ENCODE data around the gene STARD10.
A peak's percentile ranks its signal among the peaks of the same experiment; 100 is the strongest.
"Not testable (repeated sequence)": the region's sequence is repeated elsewhere in the genome, so short reads cannot be mapped to it uniquely, and the experiment has no call there.

Gene STARD10, protein sequence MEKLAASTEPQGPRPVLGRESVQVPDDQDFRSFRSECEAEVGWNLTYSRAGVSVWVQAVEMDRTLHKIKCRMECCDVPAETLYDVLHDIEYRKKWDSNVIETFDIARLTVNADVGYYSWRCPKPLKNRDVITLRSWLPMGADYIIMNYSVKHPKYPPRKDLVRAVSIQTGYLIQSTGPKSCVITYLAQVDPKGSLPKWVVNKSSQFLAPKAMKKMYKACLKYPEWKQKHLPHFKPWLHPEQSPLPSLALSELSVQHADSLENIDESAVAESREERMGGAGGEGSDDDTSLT

DNA sequence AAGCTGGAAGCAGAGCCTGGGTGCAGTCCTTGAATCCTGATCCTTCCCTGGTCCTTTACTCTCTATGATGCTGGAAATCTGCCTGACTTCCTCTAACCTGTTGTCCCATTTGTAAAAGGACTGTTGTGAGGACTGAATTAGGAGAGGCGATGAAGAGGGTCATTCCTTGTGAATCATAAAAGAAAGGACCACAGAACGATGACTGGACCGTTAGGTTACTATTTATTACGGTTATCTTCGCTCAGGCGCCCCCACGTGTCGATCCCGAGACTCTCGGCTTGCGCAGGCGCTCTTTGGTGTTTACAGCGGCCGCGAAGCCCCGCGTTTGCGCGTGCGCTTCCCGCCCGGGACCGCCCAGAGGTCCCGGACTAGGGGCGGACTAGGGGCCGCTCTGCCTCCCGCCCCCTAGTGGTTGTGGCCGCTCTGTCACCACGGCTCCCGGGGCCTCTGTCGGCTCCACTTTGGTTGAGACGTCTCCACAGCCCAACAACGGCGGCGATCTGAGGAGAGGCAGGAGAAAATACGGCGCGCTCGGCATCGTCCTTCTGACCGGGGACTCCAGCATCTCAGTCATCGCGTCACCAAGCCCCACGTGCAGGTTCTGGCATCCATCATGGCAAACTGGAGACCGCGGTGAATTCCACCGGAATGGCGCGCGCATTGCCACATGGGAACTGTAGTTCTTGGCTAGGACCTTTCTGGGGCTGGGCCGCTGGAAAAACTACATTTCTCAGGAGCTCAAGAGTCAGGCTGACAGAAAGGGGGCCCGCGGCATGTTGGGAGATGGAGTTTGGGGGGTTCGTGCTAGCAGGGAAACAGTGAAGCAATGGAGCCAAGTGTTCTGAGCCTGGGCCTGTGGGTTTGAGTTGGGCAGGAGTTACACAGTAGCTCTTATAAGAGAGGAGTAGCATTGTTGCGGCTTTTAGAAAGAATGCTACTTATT lies at the start of gene STARD10:
Gene STARD10 (minus strand): TSS at position 623 of the 943 bp plus-strand sequence. CDS start 12,866 bp downstream, outside the sequence.
- DNase-seq (ENCODE audit: low read depth): peak; percentile 91

DNA sequence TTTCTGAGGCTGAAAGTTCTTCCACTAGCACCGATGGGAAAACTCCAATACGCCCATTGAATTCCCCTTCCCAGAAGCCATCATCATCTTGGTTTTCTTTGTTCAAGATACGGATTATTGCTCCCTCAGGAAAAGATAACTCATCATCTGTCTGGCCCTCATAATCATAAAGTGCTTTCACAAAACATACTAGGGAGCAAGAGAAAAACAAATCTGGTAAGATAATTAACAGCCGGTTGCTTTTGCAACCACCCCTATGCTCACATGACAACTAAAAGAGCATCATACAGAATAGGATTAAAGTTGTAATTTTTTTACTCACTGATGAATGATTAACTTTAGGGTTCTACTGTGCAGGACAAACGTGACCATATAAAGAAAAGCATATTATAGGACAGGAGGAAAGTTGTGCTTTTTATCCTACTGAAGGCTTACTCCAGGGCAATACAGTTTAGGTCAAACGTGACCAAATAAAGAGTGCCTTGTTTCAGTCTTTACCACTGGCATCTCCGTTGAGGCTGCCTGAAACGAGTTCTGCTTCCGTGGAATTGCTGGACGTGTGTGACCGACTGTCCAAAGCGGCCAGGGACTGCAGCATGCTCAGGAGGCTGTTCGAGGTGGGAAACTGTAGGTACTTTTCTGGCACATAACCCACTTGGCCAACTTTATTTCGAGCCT lies 48.9 kb upstream of the STARD10 start:
- no peak for DNase-seq (ENCODE audit: low read depth)

DNA sequence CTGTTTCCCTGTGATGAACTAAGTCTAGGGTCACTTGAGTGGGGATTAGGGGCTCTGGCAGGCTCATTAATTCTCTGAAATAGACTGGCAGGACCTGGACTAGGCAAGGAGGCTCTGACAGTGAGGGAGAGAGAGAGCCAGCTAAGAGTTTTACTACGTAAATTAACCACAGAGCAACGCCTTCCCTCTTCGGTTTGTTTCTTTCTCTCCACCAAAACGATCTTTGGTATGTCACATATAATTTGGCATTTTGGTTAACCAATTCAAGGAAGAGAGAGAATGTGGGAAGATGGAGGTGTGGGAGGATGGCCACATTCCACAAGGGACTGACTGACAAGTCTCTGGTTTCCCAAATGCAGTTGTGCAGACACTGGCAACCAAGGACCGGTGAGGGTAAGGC lies 48.3 kb upstream of the STARD10 start:
- no peak for DNase-seq (ENCODE audit: low read depth)

DNA sequence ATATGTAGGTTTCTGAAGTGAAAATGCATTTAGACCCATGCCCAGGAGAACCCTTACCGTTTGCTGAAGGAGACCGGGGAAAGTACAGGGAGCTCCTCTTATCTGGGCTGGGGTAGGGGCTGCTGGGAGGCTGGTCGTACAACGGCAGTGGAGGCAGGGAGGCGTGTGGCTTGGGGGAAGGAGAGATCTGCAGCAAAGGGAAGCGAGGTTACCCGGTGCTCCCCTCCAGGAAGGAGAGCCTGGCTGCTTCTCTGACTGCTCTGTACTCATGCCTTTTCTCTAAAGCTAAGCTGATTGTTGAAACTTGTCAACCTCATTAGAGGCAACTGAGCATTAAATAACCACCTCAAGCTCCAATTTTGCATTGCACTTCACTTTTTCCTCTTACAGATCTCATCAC lies 47.5 kb upstream of the STARD10 start:
- DNase-seq (ENCODE audit: low read depth): no peak

DNA sequence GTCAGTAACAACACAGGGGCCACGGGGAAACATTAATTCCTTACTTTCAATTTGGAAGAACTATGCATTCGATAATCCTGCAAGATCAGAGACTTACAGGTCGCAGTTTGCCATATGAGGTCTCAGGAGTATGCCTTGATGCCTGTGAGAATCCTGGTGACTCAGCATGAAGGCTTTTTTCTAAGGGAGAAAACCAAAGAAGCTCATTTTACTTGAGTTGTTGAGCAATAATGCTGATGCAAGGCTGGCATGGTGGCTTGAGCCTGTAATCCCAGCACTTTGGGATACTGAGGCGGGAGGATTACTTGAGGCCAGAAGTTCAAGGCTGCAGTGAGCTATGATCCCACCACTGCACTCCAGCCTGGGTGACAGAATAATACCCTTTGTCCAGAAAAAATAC lies 46.9 kb upstream of the STARD10 start:
- no peak for DNase-seq (ENCODE audit: low read depth)

DNA sequence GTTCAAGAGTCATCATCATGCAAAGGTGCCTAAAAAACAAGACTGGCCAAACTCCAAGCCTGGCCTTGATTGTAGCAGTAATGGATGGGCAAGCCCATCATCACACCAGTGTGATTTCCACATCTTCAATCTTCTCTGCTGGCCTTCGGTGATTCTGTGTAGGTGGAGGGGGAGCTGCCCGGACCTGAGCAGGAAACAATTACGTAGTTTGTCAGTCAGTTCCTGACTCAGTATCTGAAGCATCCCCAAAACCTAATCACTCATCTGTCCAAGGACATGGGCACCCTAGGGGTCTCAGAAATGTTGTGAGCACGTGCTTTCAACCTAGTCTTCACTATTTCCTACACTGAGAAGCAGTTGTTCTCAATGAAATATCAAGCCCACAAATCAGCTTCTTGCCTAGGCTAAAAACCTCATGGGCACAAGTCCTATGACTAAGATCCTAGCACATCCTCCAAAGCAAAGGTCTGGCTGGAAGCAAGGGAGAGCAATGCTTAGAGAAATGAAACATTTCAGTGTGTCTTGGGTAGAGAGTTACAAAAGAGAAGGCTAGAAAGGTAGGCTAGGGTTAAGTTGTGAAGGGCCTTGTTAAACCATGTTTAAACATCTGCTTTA lies 45.0 kb upstream of the STARD10 start:
- DNase-seq (ENCODE audit: low read depth): no peak

DNA sequence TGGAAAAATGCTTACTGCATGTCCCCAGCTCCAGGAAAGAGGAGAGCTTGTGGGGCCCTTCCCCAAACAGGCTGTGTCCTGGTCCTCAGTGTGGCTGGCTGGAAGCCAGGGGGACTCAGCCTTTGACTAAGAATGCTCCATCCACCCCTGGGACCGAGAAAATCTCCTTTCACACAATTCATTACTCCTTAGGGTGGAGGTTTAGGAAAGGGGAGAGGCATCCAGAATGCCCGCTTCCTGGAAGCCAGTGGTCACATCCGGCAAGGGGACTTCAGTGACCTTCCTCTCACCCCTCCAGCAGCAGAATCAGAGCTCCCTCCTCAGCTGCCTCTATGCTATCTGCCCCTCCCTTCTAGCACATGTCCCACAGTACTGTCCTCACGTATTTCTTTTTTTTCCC lies 42.3 kb upstream of the STARD10 start:
- no peak for DNase-seq (ENCODE audit: low read depth)

DNA sequence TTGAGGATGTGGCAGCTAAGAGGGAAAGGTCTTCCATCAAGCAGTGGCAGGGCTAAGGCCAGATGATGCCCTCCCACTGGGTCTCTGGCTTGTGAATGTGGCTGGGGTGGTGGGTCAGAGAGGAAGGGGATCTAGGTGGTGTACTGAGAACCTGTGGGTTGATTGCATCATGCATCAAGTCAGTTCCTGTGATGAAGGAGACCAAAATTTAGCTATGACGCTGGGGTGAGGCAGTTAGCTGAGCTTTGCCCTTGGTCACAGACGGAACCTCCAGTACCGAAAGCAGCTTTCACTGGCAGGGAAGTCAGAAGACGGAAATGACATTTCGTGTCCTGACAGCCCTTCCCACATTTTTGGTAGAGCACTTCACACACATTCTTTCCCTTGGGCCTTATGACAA lies 41.1 kb upstream of the STARD10 start:
- no peak for DNase-seq (ENCODE audit: low read depth)

DNA sequence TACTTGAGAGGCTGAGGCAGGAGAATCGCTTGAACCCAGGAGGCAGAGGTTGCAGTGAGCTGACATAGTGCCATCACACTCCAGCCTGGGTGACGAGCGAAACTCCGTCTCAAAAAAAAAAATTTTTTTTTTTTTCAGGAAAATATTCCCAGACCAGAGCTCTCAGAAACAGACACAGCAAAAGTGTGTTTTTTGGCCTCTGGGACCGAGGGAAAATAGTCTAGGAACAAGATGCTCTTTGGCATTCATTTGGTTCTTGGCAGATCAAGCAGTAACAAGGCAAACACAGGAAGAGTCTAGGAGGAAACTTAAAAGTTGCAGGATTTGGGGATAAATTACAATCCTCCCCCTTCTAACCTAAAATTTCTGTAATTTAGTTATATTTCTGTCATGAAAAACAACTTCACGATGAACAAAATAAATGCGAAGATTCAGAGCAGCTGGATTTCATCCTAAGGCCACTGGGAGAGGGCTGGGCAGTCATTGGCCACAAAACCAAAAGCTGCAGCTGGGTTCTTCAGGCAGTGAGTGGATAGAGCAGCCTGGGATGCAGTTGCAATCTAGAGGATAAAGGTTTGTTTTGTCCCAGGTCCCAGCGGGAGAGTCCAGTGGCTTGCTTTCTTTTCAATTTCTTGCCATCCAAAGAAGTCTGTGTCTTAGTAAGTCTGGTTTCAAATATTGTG lies 40.1 kb upstream of the STARD10 start:
- no peak for DNase-seq (ENCODE audit: low read depth)

DNA sequence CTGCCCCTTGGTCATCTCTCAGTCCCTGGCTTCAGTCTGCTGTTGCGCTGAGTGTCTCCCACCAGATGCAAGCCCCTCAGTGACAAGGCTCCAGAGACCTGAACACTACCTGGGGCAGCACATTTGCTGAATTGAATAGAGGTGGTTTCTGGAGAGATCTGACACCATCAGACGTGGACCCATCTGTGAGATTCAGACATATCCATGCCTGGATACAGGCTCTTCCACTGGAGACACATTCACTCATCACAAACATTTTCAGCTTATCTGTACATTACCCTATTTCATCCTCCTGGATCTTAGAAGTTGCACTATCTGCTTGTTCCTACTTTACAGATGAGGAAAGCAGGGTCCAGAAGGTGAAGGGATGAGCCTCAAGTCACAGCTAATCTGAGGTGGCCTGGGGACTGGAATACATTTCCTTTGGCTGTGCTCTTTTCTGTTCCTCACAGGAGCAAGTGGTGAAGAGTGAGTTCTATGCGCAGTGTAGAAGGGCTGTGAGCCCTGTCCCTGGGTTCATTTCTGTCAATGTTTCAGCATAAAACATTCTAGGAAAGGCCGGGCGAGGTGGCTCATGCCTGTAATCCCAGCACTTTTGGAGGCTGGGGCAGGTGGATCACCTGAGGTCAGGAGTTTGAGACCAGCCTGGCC lies 39.4 kb upstream of the STARD10 start:
- DNase-seq (ENCODE audit: low read depth): no peak

DNA sequence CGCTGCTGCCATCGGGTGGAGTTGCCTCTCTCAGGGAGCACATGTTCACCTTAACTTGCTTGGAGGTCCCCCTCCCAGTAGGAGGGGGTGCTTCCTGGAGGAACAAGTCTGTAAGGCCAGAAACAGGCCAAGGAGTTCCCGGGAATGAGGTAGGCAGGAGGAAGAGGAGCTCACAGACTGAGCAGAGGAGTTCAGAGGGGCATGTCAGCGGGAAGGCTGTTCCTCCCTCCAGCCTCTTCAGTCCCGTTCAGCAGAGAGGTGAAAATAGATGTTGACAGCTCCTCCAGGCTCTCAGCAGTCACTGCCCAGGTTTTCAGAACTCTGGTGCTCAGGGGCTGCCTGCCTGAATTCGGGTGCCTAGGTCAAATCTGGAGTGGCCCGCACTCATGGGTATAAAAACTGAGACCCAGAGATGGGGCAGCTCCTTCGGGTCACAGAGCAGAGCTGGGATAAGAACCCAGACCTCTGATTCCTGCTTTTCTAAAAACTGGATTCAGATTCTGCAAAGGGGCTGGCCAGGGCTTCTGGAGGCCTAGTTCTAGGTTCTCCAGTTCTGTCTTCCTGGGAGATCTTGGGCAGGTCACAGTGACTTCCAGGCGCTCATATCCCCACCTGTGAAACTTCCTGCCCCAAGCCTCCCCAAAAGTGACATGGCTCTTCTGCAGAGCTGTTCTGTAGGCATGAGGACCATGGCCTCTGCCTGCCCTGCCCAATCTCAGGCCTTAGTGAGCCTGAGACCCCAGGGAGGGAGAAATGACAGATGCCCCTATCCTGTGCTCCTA lies 38.6 kb upstream of the STARD10 start:
- DNase-seq (ENCODE audit: low read depth): no peak

DNA sequence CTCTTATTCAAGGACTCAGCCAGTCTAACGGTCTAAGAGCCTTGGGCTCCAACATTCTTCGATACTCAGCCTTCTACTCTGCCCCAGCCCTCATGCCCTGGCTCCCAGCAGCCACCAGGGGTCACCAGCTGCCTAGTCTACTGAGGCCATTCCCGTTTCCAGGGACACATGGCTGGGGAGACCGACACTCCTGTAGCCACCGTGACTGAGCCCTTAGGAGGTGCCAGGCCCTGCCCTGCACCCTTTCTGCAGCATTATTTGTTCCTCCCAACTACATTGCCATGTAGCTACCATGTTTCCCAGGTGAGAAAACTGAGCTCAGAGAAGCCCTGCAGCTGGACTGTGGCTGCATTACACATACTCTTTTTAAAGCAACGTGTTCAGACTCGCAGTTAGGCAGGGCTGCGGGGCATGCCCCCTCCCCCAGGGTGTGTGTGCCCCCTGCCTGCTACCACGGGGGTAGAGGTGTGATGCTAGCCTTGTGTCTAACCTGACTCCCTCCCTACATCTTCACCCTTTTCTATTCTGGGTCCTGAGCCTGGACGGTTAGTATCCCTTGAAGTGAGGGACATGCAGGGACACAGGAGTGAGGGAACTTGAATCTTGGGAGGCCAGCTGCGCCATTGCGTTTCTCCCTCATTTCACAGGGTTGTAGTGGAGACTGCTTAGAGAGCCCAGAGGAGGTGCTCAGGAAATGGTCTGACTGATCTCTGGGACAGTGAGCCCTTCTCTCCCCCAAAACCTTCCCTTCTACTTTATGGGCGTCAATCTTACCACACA lies 37.9 kb upstream of the STARD10 start:
- peak; percentile 41 for DNase-seq (ENCODE audit: low read depth)

DNA sequence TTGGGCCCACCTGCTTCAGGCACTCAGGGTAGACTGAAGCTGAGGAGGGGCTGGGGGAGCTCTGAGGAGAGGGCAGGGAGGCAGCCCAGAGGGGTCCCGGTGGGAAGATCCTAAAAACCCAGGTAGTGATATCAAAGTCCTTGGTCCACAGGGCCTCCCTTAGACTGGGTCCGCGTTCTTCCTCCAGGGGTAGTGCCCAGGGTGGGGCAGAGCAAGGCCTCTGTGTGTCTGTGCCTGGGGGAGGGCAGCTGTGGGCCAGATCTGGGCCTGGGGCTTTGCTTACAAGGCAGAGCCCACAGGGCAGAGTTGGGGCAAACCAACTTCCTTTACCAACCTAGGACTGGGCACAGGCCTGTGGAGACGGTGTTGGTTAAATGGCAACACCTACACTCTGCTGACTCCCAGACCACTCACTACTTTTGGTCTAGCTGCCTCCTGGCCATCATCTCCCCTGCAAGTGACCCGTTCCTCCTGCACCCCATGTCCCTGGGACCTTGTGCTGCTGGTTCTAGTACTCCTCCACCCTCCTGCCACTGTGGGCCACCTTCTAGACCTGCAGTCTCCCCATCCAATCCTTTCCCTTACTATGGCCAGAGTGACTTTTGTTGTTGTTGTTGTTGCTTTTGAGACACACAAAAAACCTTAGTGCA lies 36.2 kb upstream of the STARD10 start:
- DNase-seq (ENCODE audit: low read depth): no peak

DNA sequence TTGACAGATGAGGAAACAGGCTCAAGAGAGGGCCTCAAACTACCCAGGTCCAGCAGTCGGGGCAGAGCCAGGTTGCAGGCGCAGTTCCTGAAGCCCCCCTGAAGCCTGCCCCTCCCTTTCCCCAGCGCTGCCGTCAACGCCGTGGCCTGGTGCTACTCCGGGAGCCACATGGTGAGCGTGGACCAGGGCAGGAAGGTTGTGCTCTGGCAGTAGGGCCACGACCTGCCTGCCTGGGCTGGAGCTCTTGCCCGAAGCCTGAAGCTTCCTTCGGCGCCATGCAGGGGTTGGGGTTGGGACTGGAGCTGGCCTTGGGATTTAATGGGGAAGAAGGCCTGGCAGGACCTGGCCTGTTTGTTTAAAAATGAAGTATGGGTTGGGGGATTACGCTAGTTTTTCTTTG lies 35.3 kb upstream of the STARD10 start:
- DNase-seq (ENCODE audit: low read depth): no peak

DNA sequence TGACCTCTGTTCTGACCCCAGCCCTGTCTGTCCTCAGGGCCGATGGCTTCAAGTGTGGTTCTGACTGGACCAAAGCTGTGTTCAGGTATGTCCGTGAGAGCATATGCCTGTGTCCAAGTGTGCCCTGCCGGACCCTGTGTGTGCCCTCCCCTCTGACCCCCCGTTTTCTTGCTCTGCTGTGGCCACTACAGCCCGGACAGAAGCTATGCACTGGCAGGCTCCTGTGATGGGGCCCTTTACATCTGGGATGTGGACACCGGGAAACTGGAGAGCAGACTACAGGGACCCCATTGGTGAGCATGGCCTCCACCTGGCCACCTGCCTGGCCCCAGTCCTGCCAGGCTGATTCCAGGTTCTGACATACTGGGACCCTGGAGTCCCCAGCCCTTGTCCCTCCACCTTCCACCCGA lies 34.9 kb upstream of the STARD10 start:
- no peak for DNase-seq (ENCODE audit: low read depth)

DNA sequence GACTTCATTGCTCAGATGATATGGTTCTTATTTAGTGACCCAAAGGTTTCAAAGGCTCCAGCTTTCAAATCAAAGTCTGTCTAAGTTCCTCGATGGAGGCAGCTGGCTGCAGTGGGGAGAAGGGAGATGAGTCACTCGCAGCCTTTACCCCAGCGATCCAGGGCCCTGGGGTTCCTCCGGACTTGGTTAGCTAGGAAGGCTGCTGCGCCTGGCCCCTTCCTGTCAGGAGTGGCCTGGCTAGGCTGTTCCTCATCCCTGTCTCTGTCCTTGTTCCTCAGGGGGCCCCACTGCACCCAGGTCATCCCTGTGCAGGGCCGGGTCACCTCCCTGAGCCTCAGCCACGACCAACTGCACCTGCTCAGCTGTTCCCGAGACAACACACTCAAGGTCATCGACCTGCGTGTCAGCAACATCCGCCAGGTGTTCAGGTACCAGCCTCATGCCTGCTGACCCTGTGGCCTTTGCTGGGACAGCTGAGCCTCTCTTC lies 34.3 kb upstream of the STARD10 start:
- DNase-seq (ENCODE audit: low read depth): no peak

DNA sequence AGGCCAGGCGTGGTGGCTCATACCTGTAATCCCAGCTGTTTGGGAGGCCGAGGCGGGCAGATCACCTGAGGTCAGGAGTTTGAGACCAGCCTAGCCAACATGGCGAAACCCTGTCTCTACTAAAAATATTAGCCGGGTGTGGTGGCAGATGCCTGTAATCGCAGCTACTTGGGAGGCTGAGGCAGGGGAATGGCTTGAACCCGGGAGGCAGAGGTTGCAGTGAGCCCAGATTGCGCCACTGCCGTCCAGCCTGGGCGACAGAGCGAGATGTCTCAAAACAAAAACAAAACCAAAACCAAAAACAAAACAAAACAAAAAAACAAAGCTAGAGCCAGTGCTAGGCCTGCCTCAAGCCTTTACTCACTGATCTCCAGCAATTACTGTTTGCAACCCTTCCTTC lies 33.8 kb upstream of the STARD10 start:
- not testable (repeated sequence) for DNase-seq (ENCODE audit: low read depth)

DNA sequence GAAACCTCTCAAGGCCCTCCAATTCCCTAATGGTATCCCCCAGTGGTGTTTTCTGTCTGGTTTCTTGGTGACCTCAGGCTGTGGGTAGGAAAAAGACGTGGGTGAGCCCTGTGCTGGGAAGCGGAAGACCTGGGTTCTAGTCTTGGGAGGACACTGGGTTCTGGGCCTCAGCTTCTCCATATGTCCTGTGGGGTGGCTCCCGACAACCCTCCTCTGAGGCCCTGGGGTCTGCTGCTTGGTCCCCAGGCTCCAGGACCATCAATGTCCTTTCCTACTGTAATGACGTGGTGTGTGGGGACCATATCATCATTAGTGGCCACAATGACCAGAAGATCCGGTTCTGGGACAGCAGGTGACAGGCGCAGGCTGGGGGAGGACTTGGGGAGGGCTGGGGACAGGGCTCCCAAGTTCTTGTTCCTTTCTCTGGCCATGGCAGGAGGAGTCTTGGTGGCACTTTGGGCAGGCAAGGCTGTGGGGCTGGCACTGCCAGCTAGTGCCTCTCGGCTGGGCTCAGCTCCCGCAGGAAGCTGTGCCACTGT lies 33.2 kb upstream of the STARD10 start:
- no peak for DNase-seq (ENCODE audit: low read depth)

Measured in stimulated activated CD8-positive, alpha-beta memory T cell treated with anti-CD3 and anti-CD28 coated beads, Interleukin-4, amount 100 ng/mL, for 24 hours (primary cell).